GM18519 (cell line): ENCODE measurements around the gene RHOF.

Source experiments
- ATAC-seq: cut with Tn5 transposase; IDR thresholded peaks from one replicate; pipeline ENCODE4 v1.9.1; 2021; ENCODE audit warnings: mild to moderate bottlenecking, moderate library complexity; ENCODE audit not compliant: unreplicated experiment, low FRiP score

The RHOF gene

GRCh38 chr12:121793440-121793837 is at the start of gene RHOF:
TSS of gene RHOF (minus strand) at chr12:121793688. CDS start at chr12:121793633, 55 bp downstream.
- peak; percentile 0 for ATAC-seq

- ATAC-seq, result no peak
Measured at GRCh38 chr12:121839993-121840761, 46.7 kb upstream of the RHOF start.

DNA sequence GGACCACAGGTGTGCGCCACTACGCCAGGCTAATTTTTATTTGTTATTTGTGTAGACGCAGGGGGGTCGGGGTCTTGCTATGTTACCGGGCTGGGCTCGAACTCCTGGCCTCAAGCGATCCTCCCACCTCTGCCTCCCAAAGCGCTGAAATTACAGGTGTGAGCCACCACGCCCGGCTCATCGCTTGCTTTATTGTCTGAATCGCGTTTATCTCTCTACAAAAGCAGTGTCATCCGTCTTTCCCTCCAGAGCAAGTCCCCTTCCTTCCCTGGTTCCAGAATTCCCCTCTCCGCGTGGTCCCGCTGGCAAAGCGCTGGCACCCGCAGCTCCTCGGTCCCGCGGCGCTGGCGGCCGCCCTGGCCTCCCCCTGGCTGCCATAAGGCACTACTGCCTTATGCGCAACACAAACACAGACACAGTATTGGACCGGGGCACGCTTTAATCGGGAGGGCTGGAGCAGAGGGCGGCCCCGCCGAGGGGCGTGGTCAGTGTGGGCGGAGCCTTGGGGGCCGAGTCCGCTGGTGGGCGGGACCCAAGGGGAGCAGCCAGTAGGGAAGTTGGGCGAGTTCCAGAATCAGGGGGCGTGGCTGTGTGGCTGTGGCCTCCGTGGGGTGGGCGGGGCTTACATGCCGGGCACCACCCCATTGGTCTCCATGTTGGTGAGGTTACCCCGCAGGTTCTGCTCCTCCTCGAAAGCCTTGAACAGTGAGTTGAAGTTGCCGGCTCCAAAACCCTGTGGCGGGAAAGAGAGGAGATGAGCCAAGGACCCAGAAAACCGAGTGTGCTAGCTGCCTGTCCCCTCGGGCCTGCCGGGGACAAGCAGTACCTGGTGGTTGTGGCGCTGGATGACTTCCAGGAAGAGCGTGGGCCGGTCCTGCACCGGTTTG is 45.9 kb upstream of the RHOF start:
- peak; percentile 88 for ATAC-seq

GRCh38 chr12:121838126-121838525 is 44.6 kb upstream of the RHOF start:
- ATAC-seq, result no peak

DNA sequence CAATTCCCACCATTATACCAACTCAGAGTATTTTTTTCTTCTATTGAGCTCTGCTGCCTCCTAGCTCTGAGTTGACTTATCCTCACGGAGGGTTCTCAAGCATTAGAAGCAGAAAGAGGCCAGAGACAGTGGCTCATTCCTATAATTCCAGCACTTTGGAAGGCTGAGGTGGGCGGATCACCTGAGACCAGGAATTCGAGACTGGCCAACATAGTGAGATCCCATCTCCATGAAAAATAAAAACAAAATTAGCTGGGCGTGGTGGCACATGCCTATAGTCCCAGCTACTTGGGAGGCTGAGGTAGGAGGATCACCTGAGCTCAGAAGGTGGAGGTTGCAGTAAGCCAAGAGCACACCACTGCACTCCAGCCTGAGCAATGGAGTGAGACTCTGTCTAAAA is 44.2 kb upstream of the RHOF start:
- no peak for ATAC-seq

- ATAC-seq, result no peak
Measured at GRCh38 chr12:121831571-121832245, 38.2 kb upstream of the RHOF start.

DNA sequence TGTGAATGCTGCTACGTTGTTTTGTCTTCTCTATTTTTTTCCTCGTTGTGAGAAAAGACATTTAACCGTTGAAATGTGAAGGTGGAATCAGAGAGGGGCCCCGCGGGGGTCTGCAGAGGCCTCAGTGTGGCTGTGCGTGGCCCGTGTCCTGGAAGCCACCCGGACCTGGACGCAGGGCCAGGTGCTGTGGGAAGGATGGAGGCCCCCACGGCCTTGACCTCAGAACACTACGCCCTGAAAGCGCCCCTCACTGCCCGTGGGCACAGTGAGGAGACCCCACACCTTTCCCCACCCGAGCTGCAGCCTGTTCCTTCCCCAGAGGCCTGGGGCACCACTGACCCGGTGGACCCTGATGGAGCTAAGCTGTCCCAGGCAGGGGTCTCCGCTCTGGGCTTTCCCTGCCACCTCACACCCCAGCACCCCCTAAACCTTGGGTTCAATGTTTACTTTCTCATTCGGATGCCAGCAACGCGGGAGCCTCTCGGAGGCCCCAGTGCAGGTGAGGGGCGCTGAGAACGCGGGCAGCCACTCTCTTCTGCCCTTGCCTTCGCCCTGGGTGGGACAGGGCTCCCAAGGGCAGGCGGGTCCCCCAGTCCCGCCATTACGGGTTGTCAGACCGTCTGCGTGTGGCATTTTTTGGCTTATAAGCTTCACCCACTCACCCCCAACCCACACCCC is 37.2 kb upstream of the RHOF start:
- no peak for ATAC-seq

GRCh38 chr12:121830134-121830533 is 36.6 kb upstream of the RHOF start:
- ATAC-seq, result no peak

DNA sequence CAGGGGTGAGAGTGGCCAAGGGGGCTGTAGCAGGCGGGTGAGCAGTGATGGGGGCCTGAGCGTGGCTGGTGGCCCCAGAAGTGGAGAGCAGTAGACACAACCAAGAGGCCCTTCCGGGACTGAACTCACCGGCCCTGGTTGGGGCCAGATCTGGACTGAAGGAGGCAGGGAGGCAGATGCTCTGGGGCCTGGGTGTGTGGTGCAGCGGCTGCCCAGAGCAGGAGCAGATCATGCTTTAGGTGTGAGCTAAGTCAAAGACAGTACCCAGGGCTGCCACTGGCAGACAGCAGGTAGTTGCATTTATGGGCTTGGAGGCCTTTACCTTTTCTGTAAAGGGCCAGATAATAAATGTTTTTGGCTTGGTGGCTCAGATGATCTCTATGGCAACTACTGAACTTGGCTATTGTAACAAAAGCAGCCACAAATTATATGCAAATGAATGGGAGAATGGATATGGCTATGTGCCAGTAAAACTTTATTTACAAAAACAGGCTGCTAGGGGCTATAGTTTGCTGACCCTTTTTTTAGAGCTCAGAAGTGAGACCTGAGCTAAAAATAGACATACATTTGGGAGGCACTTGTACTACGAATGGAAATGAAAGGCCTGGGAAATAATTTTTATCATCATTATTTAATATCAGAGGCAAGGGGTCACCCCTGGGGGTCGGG is 35.9 kb upstream of the RHOF start:
- no peak for ATAC-seq

- ATAC-seq, result no peak
Measured at GRCh38 chr12:121828826-121829225, 35.3 kb upstream of the RHOF start.

DNA sequence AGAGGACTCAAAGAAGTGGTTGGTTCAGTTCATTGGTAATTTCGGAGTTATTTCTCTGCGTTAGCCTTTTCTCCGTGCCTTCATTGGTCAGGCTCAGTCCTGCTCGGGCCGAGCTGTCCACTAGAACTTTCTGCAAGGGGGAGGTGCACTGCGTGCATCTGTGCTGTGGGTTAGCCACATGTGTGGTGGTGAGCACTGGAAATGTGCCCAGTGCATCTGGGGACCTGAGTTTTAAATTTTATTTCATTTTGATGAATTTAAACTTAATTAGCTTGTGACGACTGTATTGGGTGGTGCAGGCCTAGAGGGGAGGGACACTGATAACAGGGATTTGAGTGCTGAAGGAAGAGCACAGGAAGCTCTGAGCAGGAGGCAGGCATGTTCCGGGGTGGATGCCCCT is 34.8 kb upstream of the RHOF start:
- no peak for ATAC-seq

DNA sequence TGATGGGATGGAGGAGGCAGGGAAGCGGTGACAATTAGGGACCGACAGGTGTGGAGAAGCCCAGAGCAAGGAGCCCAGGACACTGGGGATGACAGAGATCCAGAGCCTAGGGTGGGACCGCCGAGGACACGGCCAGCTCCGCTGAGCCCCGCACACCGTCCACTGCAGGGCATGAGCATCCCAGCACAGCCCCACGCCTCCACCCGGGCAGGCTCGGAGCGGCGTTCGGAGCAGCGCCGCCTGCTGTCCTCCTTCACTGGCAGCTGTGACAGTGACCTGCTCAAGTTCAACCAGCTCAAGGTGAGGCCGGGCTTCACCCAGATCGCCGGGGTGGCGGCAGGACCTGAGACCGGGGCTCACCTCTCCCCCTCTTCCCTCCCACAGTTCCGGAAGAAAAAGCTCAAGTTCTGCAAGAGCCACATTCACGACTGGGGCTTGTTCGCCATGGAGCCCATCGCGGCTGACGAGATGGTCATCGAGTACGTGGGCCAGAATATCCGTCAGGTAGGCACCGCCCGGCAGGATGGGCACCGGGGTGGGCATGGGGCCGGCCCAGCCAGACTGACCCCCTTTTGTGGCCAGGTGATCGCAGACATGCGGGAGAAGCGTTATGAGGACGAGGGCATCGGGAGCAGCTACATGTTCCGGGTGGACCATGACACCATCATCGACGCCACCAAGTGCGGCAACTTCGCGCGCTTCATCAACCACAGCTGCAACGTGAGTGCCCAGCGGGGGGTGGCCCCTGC is 34.0 kb upstream of the RHOF start:
- no peak for ATAC-seq

GRCh38 chr12:121826318-121827150 is 33.0 kb upstream of the RHOF start:
- no peak for ATAC-seq

GRCh38 chr12:121825041-121825523 is 31.6 kb upstream of the RHOF start:
- no peak for ATAC-seq

GRCh38 chr12:121823727-121824115 is 30.2 kb upstream of the RHOF start:
- ATAC-seq, result no peak

- no peak for ATAC-seq
Measured at GRCh38 chr12:121823101-121823726, 29.7 kb upstream of the RHOF start.

- ATAC-seq, result no peak
Measured at GRCh38 chr12:121822393-121823100, 29.1 kb upstream of the RHOF start.
